GM12864 (cell line): ENCODE data around the gene C3orf22.
"Not testable (repeated sequence)": the region's sequence is repeated elsewhere in the genome, so short reads cannot be mapped to it uniquely, and the experiment has no call there.

Experiments
- DNase-seq: peaks from one replicate; pipeline ENCODE4 v3.0.0-alpha.2; 2011; ENCODE audit warnings: low read depth
- H3K4me3 ChIP-seq: 2 replicates; pipeline ENCODE4 v1.5.1; 2011; ENCODE audit warnings: mild to moderate bottlenecking, low read depth, low read length, control low read depth
- TF ChIP-seq, protein P1 (sequence below): IDR thresholded peaks from 2 replicates; pipeline ENCODE4 v1.5.1; 2011; ENCODE audit warnings: low read depth, mild to moderate bottlenecking, moderate library complexity, low read length, control low read depth, inconsistent platforms; ENCODE audit errors: missing control alignments

The C3orf22 gene

DNA sequence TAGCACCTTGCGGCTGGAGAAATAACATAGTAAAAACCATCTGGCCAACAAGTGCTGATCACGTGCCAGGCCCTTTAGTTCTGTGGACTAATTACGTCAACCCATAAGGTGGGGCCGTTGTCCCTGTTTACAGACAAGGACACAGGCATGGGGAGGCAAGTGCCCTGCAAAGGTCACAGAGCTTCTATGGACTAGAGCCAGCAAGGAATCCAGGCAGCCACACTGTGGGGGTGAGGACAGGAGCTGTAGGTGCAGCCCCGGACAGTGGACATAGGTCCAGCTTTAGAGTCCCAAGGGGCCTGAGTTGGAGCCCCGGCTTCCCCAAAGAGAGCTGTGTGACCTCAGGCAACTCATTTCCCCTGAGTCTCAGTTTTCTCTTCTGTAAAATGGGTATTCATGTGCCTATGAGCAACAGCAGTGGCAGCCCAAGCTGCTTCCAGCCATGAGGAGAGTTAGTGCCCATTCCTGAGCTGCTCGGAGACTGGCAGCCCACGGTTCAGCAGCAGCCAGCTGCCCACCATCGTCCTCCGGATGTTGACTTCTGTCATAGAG is 20.9 kb downstream of the C3orf22 start:
- TF ChIP-seq, protein P1, sequence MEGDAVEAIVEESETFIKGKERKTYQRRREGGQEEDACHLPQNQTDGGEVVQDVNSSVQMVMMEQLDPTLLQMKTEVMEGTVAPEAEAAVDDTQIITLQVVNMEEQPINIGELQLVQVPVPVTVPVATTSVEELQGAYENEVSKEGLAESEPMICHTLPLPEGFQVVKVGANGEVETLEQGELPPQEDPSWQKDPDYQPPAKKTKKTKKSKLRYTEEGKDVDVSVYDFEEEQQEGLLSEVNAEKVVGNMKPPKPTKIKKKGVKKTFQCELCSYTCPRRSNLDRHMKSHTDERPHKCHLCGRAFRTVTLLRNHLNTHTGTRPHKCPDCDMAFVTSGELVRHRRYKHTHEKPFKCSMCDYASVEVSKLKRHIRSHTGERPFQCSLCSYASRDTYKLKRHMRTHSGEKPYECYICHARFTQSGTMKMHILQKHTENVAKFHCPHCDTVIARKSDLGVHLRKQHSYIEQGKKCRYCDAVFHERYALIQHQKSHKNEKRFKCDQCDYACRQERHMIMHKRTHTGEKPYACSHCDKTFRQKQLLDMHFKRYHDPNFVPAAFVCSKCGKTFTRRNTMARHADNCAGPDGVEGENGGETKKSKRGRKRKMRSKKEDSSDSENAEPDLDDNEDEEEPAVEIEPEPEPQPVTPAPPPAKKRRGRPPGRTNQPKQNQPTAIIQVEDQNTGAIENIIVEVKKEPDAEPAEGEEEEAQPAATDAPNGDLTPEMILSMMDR = no peak
- DNase-seq = no peak
- no peak overlapping the region for H3K4me3 ChIP-seq

DNA sequence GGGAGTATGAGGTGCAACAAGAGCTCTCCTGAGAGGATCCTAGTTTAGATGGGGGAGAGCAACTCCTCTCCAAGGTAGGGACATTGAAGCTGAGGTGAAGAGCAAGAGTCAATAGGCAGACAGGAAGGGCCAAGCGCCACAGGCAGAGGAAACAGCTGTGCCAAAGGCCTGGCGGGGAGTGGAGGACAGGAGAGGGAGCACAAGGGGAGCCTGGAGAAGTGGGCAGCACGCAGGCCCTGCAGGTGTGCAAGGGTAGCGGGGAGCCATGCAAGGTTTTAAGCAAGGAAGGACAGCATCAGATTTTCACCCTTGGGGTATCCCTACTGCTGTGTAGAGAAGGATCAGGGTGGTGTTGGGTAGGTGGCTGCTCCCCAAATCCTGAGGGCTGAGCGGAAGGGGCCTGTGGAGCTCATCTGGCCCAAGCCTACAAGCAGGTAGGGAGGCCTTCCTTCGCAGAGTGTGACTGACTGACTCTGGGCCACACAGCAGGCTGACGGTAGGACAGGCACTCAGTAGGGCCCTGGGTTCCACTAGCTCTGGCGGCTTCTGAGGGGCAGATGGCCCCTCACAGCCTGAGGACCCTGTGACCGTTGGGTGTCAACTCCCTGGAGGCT is 21.5 kb downstream of the C3orf22 start:
- no peak overlapping the region for H3K4me3 ChIP-seq
- no peak for DNase-seq
- TF ChIP-seq, protein P1 = no peak

DNA sequence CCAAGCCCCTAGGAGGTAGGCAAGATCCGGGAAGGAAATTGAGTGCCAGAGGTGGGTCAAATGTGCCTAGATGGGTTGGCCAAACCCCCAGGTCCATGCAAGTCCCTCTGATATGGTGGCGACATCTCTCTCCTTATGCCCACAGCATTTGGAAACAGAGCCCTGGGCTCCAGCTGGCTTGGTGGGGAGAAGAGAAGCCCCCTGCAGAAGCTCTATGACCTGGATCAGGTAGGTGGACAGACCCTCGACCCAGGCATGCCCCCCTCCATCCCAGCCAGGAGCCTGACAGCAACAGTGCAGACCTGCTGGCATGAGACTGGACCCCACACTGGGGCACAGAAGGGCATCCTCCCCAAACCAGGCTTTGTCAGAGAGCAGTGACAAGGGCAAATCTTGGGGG is 22.6 kb downstream of the C3orf22 start:
- TF ChIP-seq, protein P1 = no peak
- H3K4me3 ChIP-seq = no peak overlapping the region
- DNase-seq = no peak

DNA sequence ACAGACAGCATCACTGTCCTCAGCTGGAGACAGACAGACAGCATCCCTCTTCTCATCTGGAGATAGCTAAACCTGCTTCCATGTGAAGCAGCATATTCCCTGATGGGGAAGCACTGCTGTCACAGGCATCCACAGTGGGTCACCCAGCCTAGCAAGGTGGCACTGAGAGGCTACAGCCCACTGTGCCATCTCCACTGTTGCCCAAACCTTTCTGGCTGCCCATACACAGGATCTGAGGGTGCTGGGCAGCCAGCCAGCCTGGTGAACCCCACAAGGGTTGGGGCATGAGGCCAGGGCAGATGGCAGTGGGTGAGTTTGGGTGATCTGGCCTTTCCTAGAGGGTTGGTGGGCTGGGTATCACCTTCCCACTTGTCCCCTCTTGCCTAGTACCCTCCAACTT is 23.1 kb downstream of the C3orf22 start:
- no peak for DNase-seq
- no peak overlapping the region for H3K4me3 ChIP-seq
- TF ChIP-seq, protein P1 = no peak

DNA sequence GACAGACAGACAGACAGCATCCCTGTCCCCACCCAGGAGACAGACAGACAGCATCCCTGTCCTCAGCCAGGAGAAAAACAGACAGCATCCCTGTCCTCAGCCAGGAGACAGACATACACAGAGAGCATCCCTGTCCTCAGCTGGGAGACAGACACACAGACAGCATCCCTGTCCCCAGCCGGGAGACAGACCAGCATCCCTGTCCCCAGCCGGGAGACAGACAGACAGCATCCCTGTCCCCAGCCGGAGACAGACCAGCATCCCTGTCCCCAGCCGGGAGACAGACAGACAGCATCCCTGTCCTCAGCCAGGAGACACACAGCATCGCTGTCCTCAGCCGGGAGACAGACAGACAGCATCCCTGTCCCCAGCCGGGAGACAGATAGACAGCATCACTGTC is 24.0 kb downstream of the C3orf22 start:
- DNase-seq, H3K4me3 ChIP-seq: not testable (repeated sequence)

DNA sequence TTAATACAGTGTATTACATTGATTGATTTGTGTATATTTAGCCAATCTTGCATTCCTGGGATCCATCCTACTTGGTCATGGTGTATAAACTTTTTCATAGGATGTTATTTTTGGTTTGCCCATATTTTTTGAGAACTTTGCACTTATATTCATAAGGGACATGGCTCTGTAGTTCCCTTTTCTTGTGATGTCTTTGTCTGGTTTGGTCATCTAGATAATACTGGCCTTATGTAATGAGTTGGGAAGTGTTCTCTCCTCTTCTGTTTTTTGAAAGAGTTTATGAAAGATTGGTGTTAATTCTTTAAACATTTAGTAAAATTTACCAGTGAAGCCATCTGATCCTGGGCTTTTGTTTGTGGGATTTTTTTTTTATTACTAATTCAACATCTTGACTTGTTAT is 25.2 kb downstream of the C3orf22 start:
- TF ChIP-seq, protein P1 = no peak
- no peak overlapping the region for H3K4me3 ChIP-seq
- DNase-seq = no peak

DNA sequence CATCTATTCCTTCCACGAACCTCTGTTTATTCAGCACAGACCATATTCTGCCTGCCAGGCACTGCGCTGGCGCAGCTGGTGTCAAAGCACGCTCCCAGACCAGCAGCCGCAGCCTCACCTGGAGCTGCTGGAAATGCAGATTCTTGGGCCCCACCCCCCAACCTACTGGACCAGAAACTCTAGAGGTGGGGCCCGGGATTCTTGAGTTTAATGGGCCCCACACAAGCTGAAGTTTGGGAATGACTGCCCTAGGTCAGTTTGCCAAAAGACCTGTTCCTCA is 27.7 kb downstream of the C3orf22 start:
- no peak for DNase-seq
- H3K4me3 ChIP-seq = no peak overlapping the region
- TF ChIP-seq, protein P1 = no peak
